Prostate gland (tissue), 2 donors: ENCODE measurements around the gene PLCG2. TPM values are rescaled to one million over a fixed set of nuclear protein-coding genes. Genes with fewer than 3 reads are reported as not detected.

Experiments used
- DNase-seq: peaks from one replicate; pipeline ENCODE4 v3.0.0-alpha.2; 2019; ENCODE audit warnings: low spot score
- H3K27ac ChIP-seq, 2 donors: fragments of 200-600 bp; sonication (generic); 2 replicates each; pipeline ENCODE4 v1.5.1; 2017 to 2019
- H3K27me3 ChIP-seq: fragments of 200-600 bp; sonication (generic); replicated peaks from 2 replicates; pipeline ENCODE4 v1.5.1; 2019; ENCODE audit not compliant: insufficient read depth
- H3K36me3 ChIP-seq, 2 donors: fragments of 200-600 bp; sonication (generic); 1 replicate in 1 of 2; 2 replicates in 1 of 2; pipeline versions ENCODE4 v1.5.1 to v1.8.1; 2017 to 2019
- H3K4me1 ChIP-seq: fragments of 200-600 bp; sonication (generic); replicated peaks from 2 replicates; pipeline ENCODE4 v1.5.1; 2019
- H3K4me3 ChIP-seq, 2 donors: fragments of 200-600 bp; sonication (generic); 2 replicates each; pipeline ENCODE4 v1.5.1; 2017 to 2019
- H3K9me3 ChIP-seq: fragments of 200-600 bp; sonication (generic); 2 replicates; pipeline ENCODE4 v1.5.1; 2017
- POLR2A ChIP-seq: fragments of 450-650 bp; IDR thresholded peaks from one replicate; pipeline ENCODE4 v1.6.1; 2016; ENCODE audit warnings: antibody characterized with exemption, mild to moderate bottlenecking
- POLR2AphosphoS5 ChIP-seq: sonication (generic); formaldehyde crosslinking; IDR thresholded peaks from one replicate; pipeline ENCODE4 v1.6.1; 2017; ENCODE audit warnings: antibody characterized with exemption
- WGBS: methylation state at CpG from one replicate; pipeline ENCODE4 v1.1.5; 2018; 5-methylcytosine and 5-hydroxymethylcytosine counted together
- intact Hi-C: fragments of 100-400 bp; cut with DNase I; formaldehyde crosslinking; loops from one replicate; pipeline ENCODE4 v1.14.2; 2022
- total RNA-seq, 2 donors: library from RNA; depleted of rRNA; stranded (reverse); fragments of >200 nt; gene quantifications; one replicate each; pipeline ENCODE4 v1.1.0, GENCODE V29; 2016
- TF ChIP-seq, protein P1 (sequence below), 4 experiments: fragments of 200-600 bp in 2 of 4; fragments of 450-650 bp in 2 of 4; sonication (generic) in 2 of 4; IDR thresholded peaks; 1 replicate in 3 of 4; 2 replicates in 1 of 4; pipeline ENCODE4 v1.5.1; 2016 to 2019; ENCODE audit warnings: antibody characterized with exemption in 4 of 4, mild to moderate bottlenecking in 2 of 4, moderate library complexity in 2 of 4

The PLCG2 gene
- total RNA-seq, 2 donors from 2014 or later = 10.3 to 12.8 TPM

GRCh38 chr16:81921085-81921814, 142.2 kb downstream of the PLCG2 start:
- no peak overlapping the region for H3K4me3 ChIP-seq

DNA sequence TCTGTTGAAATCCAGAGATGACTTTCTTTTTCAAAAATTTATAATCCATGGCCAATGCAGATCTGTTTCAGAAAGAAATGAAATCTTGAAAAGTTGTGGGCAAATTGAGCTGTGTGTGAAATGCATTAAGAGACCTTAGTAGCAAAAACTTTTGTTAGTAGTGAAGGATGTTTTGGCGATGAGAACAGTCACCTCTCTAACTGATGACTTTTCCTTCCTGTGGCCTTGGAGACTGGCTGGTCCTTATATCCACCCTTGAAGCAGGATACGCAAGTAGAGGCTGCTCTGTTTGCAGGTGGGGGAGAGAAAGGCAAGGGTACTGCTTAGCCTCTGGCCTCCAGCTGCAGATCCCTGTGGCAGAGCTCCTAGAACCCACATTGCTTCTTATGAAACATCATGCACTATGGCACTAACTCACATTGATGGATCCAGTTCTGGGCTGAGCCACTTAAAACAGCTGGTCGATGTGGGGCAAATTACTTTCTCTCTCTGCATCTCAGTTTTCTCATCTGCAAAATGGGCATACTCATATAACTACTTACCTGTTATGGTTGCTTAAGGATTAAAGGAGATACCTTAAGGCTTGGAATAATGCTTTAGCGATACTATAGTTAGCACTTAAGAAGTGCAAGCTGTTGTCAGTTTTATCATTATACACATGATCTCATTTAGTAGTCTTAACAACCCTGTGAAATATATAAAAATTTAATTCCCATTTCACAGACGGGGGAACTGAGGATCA, 142.9 kb downstream of the PLCG2 start:
- intact Hi-C loops = no loop called here
- H3K4me3 ChIP-seq = no peak overlapping the region
- no peak overlapping the region for H3K27ac ChIP-seq
- TF ChIP-seq, protein P1, sequence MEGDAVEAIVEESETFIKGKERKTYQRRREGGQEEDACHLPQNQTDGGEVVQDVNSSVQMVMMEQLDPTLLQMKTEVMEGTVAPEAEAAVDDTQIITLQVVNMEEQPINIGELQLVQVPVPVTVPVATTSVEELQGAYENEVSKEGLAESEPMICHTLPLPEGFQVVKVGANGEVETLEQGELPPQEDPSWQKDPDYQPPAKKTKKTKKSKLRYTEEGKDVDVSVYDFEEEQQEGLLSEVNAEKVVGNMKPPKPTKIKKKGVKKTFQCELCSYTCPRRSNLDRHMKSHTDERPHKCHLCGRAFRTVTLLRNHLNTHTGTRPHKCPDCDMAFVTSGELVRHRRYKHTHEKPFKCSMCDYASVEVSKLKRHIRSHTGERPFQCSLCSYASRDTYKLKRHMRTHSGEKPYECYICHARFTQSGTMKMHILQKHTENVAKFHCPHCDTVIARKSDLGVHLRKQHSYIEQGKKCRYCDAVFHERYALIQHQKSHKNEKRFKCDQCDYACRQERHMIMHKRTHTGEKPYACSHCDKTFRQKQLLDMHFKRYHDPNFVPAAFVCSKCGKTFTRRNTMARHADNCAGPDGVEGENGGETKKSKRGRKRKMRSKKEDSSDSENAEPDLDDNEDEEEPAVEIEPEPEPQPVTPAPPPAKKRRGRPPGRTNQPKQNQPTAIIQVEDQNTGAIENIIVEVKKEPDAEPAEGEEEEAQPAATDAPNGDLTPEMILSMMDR (IDR thresholded peaks at IDR 0.05) = no peak
- no peak for TF ChIP-seq POLR2A
- TF ChIP-seq POLR2AphosphoS5 = no peak
- no peak for DNase-seq
- H3K27me3 ChIP-seq = no peaks in the 10 kb centered on the region
- H3K36me3 ChIP-seq = no peaks in the 10 kb centered on the region
- no peaks in the 10 kb centered on the region for H3K4me1 ChIP-seq
- whole genome bisulfite sequencing = 93% methylated on average over 5 of the region's 5 CpGs
- no peaks in the 10 kb centered on the region for H3K9me3 ChIP-seq

More at GRCh38 chr16:81921085-81921814, 142.2 kb downstream of the PLCG2 start:
- no peak for DNase-seq
- Histone ChIP-seq H3K9me3 (no peaks in the 10 kb centered on the region), H3K4me1 (no peaks in the 10 kb centered on the region), H3K36me3 (no peaks in the 10 kb centered on the region), H3K27me3 (no peaks in the 10 kb centered on the region), H3K27ac (no peak overlapping the region)
- intact Hi-C loops = no loop called here
- TF ChIP-seq POLR2AphosphoS5 (no peak), POLR2A (no peak)
- TF ChIP-seq, protein P1 (IDR thresholded peaks at IDR 0.05) = no peak
- WGBS = 76% methylated on average over 12 of the region's 12 CpGs

DNA sequence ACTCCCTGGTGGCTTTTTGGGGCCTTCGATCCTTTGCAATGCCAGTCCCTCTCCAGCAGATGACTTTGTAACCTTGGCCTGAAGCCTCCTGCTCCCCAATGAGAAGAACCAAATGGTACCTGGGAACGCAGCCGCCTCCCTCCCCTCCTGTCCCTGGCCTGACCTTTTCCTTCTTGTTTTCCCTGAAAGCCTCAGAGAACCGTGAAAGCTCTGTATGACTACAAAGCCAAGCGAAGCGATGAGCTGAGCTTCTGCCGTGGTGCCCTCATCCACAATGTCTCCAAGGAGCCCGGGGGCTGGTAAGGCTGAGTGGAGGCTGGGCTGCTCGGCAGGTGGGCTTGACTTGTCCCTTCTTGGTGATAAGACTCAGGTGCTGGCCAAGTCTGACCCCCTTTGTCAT, 144.2 kb downstream of the PLCG2 start:
- no peak for TF ChIP-seq POLR2A
- TF ChIP-seq, protein P1 (IDR thresholded peaks at IDR 0.05) = no peak
- no peak for TF ChIP-seq POLR2AphosphoS5
- no peaks in the 10 kb centered on the region for H3K36me3 ChIP-seq
- no peaks in the 10 kb centered on the region for H3K4me1 ChIP-seq
- intact Hi-C loops = no loop called here
- no peak for DNase-seq
- H3K27me3 ChIP-seq = no peaks in the 10 kb centered on the region
- no peaks in the 10 kb centered on the region for H3K9me3 ChIP-seq
- H3K4me3 ChIP-seq = no peak overlapping the region
- 80% methylated on average over 9 of the region's 9 CpGs for WGBS
- no peak overlapping the region for H3K27ac ChIP-seq

DNA sequence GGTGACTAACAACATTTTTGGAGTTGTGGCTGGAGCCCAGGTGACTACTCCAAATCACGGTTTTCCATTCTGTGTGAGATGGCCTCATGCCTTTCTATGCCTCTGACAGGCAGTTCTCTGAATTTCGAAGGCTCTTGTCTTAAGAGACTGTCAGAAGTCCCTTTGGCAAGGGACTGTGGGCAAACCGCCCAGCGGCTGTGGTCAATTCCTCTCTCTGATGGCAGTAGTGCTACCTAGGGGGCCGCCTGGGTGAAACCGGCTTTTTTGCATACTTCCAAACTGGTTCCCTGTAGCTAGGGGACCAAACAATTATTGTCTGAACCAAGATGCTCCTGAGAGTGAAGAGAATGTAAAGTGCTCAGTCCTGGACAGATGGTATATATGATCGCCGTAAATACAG, 145.9 kb downstream of the PLCG2 start:
- TF ChIP-seq POLR2A (no peak), POLR2AphosphoS5 (no peak)
- TF ChIP-seq, protein P1 (IDR thresholded peaks at IDR 0.05) = no peak
- Histone ChIP-seq H3K36me3 (no peaks in the 10 kb centered on the region), H3K4me1 (no peaks in the 10 kb centered on the region), H3K4me3 (no peak overlapping the region), H3K9me3 (no peaks in the 10 kb centered on the region), H3K27ac (no peak overlapping the region), H3K27me3 (peaks cover 3% of the 10 kb centered on the region)
- WGBS = 88% methylated on average over 8 of the region's 8 CpGs
- DNase-seq = no peak
- intact Hi-C loops = no loop called here
